GM21825 (cell line): Measurements from ENCODE around the gene PEX14.

Experiments used
- ATAC-seq: cut with Tn5 transposase; IDR thresholded peaks from one replicate; pipeline ENCODE4 v1.9.1; 2021; ENCODE audit warnings: mild to moderate bottlenecking, moderate library complexity; ENCODE audit not compliant: unreplicated experiment

Gene PEX14

DNA sequence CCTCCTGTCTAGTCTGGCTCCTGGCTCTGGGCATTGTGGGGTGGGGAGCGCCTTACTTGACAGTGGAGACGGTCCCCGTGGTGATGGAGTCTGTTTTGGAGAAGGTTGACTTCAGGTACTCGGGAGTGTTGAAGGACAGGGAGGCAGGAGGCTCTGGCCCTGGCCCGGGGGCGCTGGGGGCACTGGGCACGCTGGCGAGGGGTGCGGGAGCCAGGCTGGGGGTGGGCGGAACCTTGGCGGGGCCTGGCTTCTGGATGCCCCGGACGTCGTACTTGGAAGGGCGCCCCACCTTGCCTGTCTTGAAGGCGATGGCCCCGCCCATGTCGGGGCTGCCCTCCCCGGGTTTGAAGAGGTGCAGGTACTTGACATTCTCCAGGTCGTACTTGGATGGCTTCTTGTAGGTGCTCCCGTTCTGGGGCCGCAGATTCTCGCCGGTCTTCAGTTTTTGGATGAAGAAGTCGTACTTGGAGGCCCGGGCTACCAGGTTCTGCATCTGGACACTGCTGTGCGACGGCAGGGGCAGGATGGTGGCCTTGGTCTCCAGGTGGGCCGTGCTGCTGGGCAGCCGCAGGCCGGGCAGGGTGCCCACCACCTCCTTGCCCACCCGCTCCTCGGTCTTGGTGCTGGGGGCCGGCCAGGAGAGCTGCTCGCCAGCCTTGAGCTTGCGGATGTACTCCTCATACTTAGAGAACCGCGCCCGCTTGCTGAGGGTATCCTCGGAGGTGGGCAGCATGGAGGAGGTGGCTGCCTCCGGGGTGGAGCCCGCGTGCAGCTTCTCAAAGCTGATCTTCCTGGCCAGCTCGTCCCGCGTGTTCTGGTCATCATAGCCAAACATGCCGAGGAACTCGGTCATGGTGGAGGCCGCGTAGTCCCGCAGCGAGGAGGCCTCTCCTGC lies 185.1 kb downstream of the PEX14 start:
- no peak for ATAC-seq

- no peak for ATAC-seq
Observed at GRCh38 chr1:10661453-10661852, 186.7 kb downstream of the PEX14 start.

DNA sequence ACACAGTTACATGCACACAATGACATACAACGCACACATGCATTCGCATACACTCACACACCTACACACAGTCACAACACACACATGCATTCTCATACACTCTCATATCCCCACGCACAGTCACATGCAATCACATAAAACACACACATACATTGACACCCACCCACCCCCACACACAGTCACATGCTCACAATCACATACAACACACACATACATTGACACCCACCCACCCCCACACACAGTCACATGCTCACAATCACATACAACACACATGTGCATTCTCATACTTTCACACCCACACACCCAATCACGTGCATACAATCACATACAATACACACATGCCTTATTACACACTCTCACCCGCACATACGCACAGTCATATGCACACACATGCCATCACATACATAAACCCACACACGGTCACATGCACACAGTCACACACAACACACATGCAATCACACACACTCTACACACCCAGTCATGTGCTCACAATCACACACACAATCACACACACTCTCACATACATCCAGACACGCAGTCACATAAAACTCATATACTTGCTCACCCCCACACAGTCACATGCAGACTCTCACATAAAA lies 187.4 kb downstream of the PEX14 start:
- ATAC-seq, result no peak

- ATAC-seq, result no peak
Observed at GRCh38 chr1:10662824-10663677, 188.3 kb downstream of the PEX14 start.

GRCh38 chr1:10663678-10664035 lies 188.9 kb downstream of the PEX14 start:
- no peak for ATAC-seq

DNA sequence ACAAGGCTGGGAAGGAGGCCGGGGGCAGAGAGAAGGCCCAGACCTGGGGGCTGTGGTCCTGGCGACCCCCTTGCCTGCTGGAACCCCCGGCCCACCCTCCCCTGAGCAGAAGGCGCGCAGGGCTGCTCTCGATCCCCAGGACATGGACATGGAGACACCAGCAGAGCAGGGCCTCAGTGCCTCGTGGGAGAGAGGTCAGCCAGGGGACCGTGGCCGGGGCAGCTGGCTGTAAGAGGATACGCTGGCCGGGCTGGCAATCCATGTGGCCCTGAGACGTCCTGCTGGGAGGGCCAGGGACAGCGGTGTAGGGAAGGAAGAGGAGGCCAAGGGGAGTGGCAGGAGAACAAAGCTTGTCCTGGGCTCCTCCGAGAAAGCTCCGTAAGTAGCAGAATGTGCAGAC lies 189.5 kb downstream of the PEX14 start:
- ATAC-seq, result no peak

GRCh38 chr1:10665226-10665625 lies 190.5 kb downstream of the PEX14 start:
- no peak for ATAC-seq

DNA sequence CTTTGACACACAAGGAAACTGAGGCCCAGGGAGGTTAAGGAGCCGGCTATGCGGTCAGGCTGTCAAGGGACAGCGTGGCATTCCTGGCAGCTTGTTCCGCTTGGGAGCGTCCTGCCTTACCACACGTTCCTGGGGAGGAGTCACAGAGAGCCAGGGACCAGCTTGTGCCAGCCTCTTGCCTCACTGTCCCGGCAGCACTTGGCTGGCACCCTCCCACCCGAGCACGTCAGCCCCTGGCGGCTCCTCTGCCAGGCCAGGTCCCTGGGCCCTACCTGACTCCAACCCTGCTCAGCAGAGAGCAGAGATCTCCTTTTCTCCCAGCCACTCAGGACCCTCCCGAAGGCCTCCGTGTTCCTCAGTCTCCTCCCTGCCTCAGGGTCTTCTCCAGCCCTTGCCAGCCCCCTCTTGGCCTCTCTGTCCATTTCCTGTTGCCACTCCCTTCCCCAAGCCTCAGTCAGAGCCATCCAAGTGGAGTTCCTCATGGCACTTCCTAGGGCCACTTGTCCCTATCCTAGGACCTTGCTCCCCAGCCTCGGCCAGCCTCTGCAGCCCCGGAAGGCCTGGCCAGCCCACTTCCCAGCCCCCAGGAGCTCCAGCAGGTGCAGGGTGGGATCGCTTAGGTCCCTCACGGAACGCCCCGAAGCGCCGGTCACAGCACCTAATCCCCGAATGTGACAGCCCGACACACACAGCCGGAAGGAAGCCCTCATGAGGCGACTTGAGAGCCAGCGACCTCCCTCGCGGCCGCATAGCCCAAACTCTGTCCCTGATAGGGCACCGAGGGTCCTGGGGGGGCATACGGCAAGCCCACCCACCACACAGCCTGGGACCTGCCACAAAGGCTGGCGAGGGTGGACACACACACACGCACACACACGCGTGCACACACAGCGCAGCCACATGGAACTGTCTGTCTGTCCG lies 191.4 kb downstream of the PEX14 start:
- no peak for ATAC-seq

GRCh38 chr1:10667861-10668761 lies 193.4 kb downstream of the PEX14 start:
- ATAC-seq, result no peak

DNA sequence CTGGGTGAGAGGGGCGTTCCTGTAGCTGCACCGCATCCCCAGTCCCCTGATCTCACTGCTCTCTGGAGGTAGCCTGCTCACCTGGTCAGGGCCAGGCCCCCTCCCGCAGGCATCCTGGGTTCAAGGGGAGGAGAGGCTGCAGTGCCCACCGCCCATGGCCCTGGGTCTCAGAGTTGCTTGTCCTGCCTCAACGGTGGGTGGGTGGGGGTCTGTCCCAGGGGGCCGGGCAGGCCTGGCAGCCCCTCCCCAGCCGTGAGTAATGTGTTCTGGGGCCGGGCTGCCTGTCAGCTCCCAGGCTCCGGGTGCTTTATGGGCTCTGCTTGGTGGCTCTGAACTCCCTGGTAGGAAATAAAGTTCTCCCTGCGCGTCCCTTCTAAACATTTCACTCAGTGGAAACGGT lies 194.8 kb downstream of the PEX14 start:
- ATAC-seq, result no peak

GRCh38 chr1:10670190-10670589 lies 195.4 kb downstream of the PEX14 start:
- no peak for ATAC-seq

DNA sequence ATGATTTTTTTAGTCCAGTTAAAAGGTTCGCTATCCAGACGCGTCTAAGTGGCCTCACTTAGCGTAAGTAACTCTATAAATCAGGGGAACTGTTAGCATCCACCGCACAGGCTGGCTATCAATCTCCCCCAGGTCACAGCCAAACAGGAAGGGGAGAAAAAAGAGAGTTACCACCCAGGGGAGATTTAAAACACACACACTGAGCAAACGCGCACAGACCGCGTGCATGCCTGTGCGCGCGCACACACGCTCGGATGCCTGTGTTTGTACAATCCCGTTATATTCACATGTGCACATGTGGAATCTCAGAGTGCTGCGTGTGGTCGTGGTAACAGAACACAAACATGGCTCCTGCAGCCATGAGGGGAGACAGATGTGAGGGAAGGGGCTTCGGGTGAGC lies 196.3 kb downstream of the PEX14 start:
- ATAC-seq, result no peak

GRCh38 chr1:10671622-10672342 lies 197.0 kb downstream of the PEX14 start:
- no peak for ATAC-seq

GRCh38 chr1:10672343-10673050 lies 197.7 kb downstream of the PEX14 start:
- no peak for ATAC-seq

- ATAC-seq, result no peak
Observed at GRCh38 chr1:10673109-10673711, 198.5 kb downstream of the PEX14 start.

DNA sequence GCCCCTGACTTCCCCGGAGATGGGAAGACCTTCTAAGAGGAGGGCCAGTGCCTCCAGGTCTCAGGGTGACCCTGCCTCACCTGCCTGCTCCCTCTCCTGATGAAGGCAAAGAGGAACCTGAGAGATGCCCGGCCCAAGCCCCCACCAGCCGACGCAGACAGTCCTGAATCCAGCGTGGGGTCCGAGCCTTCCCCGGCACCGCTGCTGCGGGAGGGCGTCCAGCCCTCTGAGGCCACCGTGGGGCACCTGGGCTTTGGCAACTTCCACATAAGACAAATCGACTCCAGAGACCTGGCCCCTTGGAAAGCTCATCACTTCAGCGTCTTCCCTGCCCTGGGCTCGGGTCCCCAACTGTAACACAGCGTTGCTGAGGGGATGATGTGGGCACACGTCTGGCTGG lies 199.5 kb downstream of the PEX14 start:
- ATAC-seq, result no peak

DNA sequence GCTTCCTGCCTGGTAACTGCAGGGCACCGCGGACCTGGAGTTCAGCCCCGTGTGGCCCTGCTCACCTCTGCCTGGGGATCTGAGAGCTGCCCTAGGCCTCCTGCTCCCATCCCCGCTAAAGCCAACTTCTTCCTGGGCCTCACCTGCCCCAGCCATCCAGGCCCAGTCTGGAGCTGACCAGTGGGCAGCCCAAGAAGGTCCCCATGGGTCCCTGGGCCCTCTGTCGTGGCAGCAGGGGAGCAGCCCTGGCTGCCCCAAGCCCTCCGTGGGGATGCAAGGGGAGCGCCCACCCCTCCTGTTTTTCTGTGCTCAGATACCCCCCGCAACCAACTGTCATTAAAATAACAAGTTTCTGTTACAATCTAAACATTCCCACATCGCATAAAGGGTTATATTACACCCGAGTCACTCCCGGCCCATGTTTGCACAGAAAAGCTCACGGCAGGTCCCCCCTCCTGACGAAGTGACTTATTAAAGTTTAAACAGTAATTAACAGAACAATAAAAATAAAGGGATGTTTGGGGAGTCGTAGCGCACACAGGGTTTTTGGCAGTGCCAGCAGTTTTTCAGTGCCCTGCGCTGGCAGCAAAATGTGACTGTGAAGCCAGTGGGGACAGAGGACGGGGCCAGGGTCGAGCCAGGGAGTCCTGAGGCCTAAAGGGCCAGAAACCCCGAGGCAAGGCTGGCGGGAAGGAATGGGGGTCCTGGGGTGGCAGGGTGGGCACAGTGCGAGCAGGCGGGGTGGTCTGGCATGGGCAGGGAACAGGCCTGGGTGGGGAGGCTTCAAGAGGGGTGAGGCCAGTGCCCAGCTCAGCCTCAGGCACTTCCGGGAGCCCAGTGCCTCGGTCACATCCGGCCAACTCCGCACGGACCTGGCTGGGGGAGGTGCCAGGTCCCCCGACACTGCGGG lies 200.2 kb downstream of the PEX14 start:
- ATAC-seq, result no peak
